NCI-H2227 (cell line): Measurements from ENCODE around the gene LOC128125822.
"Not testable (repeated sequence)": the region's sequence is repeated elsewhere in the genome, so short reads cannot be mapped to it uniquely, and the experiment has no call there.

Experiments
- DNase-seq: peaks from one replicate; lab custom pipeline; 2025; ENCODE audit not compliant: unreplicated experiment; lab: John Stamatoyannopoulos, UW

The LOC128125822 gene

DNA sequence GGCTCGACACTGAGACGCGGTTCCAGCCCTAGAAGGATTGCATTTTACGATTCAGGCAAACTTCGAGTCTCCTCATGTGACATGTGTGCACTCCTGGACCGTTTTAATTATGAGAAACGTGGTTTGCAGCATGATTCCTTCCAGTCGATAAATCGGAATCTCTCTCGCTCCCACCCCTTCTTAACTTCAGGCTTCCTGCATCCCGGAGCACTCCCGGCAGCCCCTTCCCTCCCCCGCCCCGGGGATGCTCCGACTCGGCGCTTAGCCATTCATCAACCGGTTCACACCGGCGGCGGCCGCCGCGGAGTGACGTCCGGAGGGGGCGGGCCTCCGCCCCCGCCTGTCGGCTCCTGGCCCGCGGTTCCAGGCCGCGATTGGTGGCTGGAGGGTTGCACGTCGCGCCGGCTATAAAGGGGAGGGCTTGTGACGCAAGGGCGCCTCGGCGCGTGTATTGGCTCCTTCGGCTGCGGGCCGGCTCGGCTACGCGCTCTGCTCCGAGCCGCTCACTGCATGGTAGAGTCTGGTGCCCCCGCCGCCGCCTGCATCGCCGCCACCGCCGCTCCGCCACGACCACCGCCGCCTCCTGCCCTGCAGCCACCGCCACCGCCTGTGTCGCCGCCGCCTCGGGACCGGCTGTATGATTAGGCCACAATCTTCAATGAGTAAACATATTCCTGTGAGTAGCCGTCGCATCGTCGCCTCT is at the start of gene LOC128125822, which contains the start of gene PTP4A1:
Gene LOC128125822 (plus strand): TSS at position 437 of the 703 bp plus-strand sequence.
Gene PTP4A1 (plus strand): TSS at position 437 of the 703 bp plus-strand sequence. CDS start 4,401 bp downstream, outside the sequence.
- DNase-seq: peak; percentile 97

DNA sequence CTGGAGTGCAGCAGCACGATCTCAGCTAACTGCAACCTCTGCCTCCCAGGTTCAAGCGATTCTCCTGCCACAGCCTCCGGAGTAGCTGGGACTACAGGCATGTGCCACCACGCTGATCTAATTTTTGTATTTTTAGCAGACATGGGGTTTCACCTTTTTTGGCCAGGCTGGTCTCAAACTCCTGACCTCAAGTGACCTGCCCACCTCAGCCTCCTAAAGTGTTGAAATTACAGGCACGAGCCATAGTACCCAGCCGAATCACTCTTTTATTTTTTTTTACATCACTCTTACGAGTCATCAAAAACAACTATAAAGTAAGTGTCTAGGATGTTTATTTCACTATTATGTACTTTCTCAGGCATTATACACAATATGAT is 49.4 kb upstream of the LOC128125822 start:
- not testable (repeated sequence) for DNase-seq

DNA sequence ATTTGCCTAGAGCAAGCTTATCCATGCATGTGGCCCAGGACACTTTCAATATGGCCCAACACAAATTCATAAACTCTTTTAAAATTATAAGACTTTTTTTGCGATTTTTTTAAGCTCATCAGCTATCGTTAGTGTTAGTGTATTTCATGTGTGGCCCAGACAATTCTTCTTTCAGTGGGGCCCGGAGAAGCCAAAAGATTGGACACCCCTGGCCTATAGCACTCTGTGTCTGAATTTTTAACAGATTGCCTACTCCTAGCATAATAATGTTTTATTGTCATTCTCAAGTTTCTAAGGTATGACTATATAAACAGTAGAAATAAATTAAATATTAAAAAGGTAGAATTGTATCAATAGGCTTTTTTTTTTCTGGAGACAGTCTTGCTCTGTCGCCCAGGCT is 48.6 kb upstream of the LOC128125822 start:
- no peak for DNase-seq

DNA sequence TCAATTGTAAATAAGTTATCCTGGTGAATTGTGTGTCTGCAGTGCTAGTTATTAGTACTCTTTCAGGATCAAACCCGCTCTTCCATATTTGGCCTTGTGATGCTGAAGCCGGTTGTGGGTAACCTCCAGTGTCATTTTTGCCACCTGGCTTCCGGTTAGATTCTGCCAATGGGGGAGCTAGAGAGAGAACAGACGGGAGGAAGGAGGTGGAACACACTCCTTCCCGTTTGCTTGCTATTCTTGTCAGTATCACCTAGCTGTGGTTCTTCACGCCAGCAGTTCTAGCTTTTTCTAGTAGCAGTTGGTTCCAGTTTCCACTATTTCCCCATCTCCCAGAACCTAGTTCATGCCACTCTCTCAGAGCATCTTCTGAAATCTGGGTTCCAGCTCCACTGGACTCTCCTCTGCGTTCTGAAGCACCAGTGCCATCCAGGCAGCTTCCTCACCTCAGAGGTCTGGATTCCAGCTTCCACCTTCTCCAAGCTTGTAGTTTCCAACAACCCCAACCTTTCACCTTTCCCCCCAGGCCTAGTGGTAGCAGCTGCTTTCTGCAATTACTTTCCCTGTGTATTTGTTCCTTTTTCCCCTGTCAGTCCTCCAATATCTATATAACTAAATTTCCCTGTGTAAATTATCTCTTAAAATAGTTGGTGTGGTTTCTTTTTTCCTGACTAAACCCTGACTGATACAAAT is 46.9 kb upstream of the LOC128125822 start:
- DNase-seq: no peak

DNA sequence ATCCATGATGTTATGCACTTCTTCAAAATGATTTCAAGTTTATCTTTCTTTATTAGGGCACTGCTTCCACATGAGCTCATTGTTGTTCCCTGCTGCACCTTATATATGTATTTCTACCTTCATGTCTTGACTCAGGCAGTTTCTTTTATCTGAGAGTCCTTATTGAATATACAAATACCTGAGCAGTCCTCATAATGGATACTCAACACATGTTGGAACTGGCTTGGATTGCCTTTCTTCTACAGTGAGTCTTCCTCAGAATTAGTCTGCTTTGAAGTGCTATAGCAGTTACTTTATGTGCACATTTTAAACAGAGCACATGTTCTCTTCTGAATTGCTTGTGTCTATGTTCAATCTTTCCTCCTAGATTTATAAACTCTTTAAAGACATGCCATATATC is 45.3 kb upstream of the LOC128125822 start:
- DNase-seq: no peak

DNA sequence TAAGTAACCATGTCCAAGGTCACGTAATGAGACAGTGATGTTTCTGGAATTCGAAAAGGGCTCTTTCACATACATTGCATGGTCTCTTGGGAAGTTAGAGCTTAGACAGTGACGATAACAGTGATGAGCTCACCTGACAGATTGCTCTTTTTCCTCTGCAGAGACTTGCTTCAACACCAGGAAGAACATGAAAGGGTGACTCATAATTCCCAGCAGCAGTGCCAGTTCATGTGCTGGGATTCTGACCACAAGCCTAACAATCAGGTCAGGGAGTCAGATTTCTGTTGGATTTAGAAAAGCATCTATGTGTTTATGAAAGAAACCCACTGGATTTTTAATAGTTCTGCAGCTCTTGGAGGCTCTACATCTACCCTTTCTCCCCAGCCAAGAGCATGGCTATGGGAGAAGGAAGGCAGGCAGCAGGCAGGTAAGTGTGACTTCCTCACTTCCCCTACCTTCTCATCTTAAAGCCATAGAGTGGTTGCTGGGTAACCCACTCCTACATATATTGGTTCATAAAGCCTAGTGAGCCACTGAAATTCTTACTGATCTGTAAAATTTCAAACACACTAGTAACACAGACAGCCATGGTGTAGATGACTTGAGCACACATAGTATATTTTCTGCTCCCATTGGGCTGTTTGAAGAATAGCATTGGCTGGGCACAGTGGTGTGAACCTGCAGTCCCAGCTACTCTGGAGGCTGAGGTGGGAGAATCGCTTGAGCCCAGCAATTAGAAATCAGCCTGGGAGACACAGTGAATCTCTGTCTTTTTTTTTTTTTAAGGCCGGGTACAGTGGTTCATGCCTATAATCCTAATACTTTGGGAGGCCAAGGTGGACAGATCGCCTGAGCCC is 44.4 kb upstream of the LOC128125822 start:
- no peak for DNase-seq

DNA sequence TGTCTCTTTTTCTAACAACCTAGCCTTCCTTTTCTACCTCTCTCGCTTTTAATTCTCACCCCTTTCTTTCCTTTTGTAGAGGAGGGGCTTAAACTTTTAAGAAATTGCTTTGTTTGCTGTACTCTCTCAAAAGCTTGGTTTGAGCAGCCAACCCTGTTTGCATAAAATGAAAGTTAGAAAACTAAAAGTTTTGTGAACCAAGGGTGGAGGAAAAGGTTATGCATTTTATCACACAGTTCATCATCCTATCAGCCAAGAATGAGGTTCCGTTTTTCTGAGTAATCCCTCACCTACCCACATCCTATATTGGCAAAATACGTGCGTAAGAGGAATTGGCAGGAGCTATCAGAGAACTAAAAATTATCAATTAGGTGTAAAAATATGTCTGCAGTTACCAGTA is 42.8 kb upstream of the LOC128125822 start:
- no peak for DNase-seq

DNA sequence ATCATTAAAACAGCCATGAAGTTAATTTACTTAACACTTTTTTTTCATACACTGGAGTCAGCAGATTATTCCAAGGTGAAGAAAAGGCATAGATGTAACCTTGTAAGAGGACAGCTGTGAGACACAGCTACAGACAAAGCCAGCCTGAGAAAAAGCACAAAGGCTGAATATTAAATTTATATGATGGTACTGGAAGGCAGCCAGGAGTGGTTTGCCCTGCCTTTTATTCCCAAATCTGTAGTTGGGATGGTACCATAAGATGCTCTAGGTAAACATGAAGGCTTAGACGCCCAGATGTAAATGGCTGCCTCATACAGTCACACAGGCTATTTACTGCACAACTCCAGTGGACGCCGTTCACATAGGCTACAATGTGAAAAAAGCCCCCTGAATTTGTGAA is 42.1 kb upstream of the LOC128125822 start:
- DNase-seq: no peak

DNA sequence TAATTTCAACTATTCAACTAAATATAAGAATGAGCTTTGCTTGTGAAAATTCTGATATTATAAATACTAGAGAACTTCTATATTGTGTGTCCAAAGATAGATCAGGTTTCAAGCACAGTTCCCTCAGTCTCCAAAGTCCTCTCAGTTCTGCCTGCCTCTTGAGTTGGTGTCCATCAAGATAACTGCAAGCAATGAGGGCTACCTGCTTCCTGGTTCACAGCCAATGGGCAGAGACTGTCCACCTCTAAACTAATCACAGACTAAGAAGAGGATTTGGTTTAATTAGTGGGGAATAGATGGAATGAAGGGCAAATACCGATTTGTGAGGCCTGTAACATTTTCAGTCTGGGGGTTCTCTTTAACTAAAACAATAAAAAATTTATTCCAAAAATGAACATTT is 41.3 kb upstream of the LOC128125822 start:
- no peak for DNase-seq

DNA sequence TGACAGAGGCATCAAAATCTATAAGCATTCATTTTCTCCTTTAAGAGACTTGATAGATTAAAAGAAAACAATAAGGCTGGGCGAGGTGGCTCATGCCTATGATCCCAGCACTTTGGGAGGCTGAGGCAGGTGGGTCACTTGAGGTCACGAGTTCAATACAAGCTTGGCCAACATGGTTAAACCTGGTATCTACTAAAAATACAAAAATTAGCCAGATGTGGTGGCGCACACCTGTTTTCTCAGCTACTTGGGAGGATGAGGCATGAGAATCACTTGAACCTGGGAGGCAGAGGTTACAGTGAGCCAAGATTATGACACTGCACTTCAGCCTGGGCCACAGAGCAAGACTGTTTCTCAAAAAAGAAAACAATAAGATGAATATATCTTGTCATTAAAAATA is 39.3 kb upstream of the LOC128125822 start:
- no peak for DNase-seq

DNA sequence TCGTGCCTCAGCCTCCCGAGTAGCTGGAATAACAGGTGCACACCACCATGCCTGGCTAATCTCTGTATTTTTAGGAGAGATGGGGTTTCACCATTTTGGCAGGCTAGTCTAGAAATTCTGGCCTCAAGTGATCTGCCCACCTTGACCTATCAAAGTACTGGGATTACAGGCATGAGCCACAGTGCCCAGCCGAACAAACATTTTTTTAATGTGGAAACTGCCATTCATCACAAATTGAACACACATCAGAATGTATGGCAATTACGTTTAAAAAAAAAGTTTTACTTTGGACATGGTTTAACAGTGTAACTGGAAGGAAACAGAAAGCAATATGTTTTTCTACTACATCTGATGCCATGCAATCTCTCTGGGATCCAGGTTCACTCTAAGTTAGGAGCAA is 38.3 kb upstream of the LOC128125822 start:
- DNase-seq: no peak

DNA sequence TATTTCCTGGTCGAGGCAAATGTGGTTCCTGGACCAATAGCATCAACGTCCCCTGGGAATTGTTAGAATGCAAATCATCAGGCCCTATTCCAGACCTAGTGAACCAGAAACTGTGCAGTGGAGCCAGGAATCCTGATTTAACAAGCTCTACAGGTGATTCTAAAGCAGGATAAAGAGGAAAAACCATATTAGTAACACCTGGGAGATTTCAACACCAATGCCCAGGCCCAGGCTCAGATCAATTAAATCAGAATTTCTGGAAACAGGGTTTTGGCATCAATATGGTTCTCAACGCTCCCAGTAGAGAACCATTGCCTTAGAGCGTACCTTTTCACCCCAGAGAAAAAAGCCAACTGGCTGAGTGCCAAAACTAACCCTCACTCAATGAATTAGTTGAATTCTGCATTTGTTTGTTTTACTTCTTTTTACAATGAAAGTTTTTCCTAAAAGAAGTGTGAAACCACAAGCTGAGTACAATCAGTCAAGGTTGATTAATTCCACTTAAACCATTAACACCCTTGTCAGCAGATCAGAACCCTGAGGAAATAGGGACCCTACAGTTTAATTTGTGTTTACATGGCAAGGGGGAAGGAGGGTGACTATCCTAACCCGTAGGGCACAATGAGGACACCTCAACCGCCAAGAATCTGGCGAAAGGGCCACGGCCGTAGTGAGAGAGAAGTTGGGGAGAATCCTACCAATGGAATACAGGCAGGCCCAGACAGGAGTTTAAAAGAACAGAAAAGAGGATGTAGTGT is 34.9 kb upstream of the LOC128125822 start:
- DNase-seq: no peak

DNA sequence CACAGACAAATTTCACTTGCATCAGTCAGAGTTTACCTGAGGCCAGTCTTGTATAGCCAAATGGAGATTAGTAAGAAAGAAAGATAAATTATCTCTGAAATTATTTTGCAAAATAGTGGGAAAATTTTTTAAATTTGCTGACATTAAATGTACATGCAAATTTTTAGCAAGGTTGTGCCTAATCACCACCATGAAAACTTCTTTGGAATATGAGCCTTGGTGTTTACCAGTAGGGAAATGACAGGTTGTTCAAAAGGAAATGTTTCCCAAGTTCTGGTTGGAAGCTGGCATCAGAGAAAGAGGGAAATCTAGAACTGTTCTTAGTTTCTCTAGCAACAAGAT is 34.4 kb upstream of the LOC128125822 start:
- no peak for DNase-seq

DNA sequence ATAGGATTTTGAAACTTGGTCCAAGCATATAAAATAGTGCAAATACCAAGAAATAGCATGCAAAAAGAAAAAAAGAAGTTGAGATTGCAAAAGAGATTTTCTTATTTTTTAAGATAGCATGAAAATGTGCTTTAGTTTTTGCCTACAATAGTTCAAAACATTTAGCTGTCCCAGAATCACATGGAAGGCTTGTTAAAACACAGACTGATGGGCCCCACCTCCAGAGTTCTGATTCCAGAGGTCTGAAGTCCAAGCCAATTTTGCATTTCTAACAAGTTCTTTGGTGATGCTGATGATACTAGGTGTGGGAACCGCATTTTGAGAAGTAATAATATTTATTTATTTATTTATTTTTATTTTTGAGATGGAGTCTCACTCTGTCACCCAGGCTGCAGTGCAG is 33.7 kb upstream of the LOC128125822 start:
- DNase-seq: no peak

DNA sequence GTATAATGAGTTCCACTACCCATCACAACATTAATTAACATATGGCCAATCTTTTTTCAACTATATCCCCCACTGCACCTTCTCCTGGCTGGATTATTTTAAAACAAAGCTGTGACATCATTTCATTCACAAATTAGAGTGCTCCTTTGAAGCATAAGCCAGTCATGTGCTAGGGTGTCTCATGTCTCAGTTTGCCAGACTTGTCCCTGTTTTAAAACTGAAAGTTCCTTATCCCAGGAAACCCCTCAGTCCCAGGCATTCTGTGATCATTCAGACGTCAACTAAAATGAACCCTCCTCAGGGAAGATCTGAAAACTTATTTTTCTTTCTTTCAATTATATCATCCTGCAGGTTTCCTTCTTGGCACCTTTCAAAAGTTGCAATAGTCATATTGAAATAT is 29.3 kb upstream of the LOC128125822 start:
- DNase-seq: no peak

DNA sequence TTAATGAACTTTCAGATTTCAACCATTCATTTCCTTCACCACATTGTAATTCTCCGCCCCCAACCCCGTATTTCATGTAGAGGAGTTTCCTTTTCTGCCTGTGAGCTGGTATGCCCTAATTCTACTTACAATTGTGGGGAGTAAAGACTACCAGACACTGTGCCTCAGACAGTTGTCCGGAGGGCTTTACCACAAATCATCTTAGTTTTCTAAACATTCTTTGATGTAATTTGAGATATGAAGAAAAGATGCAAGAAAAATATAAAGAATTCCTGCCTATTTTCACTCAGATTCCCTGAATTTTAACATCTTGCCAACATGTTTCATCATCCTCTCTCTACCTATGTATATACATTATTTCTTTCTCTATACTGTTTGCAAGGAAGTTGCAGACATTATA is 28.3 kb upstream of the LOC128125822 start:
- DNase-seq: no peak

DNA sequence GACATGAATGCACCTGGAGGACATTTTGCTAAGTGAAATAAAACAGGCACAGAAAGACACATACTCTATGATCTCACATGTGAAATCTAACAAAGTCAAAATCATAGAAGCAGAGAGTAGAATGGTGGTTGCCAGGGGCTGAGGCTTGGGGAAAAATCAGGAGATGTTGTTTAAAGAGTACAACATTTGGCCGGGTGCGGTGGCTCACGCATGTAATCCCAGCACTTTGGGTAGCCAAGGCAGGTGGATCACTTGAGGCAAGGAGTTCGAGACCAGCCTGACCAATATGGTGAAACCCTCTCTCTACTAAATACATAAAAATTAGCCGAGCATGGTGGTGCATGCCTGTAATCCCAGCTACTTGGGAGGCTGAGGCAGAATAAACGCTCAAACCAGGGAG is 26.0 kb upstream of the LOC128125822 start:
- no peak for DNase-seq

DNA sequence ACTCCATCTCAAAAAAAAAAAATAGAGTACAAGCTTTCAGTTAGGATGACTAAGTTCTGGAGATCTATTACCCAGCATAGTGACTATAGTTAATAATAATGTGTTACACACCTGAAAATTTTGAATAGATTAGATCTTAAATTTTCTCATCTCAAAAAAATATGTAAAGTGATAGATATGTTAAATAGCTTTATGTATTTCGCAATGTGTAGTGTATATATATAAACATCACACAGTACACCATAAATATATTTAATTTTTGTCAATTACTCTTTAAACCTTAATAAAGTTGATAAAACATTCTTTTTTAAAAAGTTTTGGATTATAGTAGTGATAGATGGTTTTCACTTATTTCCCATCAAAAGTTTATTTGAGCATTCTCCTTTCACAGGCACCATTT is 25.6 kb upstream of the LOC128125822 start:
- no peak for DNase-seq

DNA sequence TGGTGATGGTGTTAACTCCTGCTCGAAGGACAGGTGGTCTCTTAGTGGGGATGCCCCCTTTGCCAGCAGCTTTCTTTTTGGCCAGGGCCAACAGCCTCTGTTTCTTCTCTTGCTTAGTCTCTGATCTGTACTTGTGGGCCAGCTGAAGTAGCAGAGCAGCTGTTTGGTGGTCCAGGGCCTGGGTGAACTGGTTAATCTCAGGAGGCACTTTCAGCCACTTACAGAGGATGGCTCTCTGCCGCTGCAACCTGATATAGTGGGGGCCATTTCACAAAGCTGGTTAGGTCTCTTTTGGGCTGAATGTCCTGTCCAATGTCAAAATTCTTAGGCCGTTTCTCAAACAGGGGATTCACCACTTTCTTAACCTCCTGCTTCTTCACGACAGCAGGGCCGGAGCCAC is 23.2 kb upstream of the LOC128125822 start:
- DNase-seq: no peak

DNA sequence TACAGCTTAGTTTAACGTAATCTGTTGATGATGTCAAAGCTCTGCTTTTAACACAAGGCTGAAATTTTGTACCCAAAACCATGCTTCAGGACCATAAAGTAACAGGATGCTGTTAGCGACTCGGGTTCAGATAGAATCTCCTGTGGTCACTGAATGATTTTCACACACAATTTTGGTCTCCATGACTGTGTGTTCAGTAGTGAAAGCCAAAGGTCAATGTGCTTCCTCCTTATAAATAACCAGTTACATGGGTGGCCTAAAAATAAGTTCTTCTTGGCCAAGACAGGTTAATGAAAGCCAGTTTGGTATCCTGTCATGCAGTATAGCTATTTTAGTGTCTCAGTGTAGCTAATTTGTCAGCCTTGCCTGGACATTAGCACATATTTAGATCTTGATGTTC is 19.1 kb upstream of the LOC128125822 start:
- no peak for DNase-seq

DNA sequence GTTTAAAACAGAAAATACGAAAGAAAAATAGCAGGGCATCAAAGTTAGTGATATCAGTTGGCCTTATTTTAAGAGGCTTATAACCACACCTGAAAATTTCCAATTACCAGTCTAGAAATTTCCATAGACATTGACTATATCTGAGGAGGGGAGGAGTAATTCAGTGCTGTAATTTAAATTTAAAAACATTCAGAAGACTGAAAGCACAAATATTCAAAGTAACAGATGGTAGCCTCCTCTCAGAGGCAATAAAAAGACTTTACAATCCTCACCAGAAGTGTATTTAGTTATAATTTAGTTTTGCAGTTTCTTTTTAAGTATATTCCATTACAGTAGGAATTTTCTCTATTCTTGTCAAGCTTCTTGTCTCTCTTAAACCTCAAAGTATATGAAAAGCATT is 18.4 kb upstream of the LOC128125822 start:
- DNase-seq: no peak
